Activated naive CD8-positive, alpha-beta T cell treated with anti-CD3 and anti-CD28 coated beads, Interleukin-2, amount 50 U/mL, for 24 hours (primary cell): ENCODE data around the gene AGRN.
"Not testable (repeated sequence)": the region's sequence is repeated elsewhere in the genome, so short reads cannot be mapped to it uniquely, and the experiment has no call there.

ENCODE experiments used
- ATAC-seq: fragments of 150-1000 bp; cut with Tn5 transposase; one replicate; pipeline ENCODE4 v1.10.0; 2021
- DNase-seq: peaks from one replicate; pipeline ENCODE4 v3.0.0; 2021
- H3K27ac Mint-ChIP-seq: one replicate; pipeline ENCODE4 v1.8.0; 2021; ENCODE audit warnings: mild to moderate bottlenecking, mixed read lengths
- H3K27me3 Mint-ChIP-seq: one replicate; pipeline ENCODE4 v1.8.0; 2021; ENCODE audit warnings: mixed read lengths
- H3K36me3 Mint-ChIP-seq: one replicate; pipeline ENCODE4 v1.8.0; 2021; ENCODE audit warnings: low read depth, mixed read lengths
- H3K4me1 Mint-ChIP-seq: one replicate; pipeline ENCODE4 v1.8.0; 2021; ENCODE audit warnings: mixed read lengths
- H3K4me3 Mint-ChIP-seq: one replicate; pipeline ENCODE4 v1.8.0; 2021; ENCODE audit warnings: mild to moderate bottlenecking, moderate library complexity, mixed read lengths
- H3K9me3 Mint-ChIP-seq: one replicate; pipeline ENCODE4 v1.8.0; 2021; ENCODE audit warnings: mixed read lengths

AGRN gene

DNA sequence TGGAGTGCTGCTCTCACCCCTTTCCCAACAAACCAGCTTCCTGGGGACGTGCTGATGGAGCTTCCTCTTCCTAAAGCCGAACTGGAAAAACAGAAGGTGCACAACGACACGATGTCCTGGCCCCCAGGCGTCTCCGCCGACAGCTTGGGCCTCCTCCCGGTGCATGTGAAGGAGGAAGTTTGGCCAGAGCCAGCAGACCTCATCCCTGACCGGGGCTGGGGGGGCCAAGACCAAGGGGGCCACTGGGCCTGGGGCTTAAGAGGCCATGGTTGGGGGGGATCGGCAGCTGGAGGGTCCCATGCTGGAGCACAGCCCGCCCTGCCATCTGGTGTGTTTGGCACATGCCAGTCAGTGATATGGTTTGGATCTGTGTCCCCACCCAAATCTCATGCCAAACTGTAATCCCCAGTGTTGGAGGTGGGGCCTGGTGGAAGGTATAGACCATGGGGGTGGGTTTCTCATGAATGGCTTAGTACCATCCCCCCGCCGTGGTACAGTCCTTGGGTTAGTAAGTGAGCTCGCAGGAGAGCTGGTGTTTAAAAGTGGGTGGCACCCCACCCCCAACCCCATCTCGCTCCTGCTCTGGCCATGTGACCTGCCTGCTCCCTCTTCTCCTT is 26.4 kb upstream of the AGRN start:
- ATAC-seq (no peak), DNase-seq (no peak)
- Mint-ChIP-seq H3K4me1 (peaks cover 27% of the 10 kb centered on the region), H3K27me3 (peaks cover 41% of the 10 kb centered on the region), H3K9me3 (no peaks in the 10 kb centered on the region), H3K4me3 (no peak overlapping the region), H3K27ac (no peak overlapping the region), H3K36me3 (no peaks in the 10 kb centered on the region)

DNA sequence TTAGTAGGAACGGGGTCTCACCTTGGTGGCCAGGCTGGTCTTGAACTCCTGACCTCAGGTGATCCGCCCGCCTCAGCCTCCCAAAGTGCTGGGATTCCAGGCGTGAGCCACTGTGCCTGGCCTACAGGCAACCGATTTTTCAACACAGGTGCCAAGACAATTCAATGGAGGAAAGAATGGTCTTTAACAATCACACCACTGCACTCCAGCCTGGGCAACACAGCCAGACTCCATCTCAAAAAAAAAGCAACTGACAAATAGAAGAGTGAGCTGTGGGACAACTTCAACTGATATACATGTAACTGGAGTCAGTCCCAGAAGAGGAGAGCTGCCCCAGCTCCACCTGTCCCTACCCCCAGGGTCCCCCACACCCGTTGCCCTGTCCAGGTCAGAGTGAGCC is 25.4 kb upstream of the AGRN start:
- not testable (repeated sequence) for ATAC-seq, H3K9me3 Mint-ChIP-seq, H3K4me3 Mint-ChIP-seq, H3K36me3 Mint-ChIP-seq, H3K27ac Mint-ChIP-seq, DNase-seq
- Mint-ChIP-seq H3K4me1 (peaks cover 27% of the 10 kb centered on the region), H3K27me3 (peaks cover 34% of the 10 kb centered on the region)

DNA sequence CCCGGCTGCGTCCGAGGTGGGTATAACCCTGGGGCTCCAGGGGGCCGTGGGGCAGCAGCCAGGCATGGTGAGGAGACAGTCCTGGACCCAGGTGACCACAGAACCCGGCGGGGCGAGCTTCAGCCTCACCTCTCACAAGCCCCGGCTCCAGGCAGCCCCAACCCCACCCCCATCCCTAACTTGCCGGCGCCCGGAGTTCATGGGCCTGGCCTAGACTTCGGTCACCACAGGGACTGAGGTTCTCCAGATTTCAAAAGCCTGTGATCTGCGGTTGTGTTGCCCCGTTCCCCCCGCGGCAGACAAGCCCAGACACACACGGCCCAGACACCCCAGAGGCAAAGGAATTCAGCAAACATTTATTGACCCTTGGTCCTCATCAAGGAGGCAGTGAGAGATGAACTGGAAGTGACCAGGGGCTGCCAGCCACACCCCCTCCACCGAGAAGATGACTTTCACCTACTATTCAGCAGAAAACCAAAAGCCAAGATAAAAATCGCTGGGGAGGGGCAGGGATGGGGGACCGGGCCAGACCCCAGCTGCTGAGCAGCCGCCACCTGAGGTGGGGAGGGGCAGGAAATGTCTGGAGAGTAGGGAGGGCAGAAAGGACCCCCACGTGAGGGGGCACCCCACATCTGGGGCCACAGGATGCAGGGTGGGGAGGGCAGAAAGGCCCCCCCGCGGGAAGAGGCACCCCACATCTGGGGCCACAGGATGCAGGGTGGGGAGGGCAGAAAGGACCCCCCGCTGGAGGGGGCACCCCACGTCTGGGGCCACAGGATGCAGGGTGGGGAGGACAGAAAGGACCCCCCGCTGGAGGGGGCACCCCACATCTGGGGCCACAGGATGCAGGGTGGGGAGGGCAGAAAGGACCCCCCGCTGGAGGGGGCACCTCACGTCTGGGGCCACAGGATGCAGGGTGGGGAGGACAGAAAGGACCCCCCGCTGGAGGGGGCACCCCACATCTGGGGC is 24.0 kb upstream of the AGRN start:
- peaks cover 30% of the 10 kb centered on the region for H3K4me1 Mint-ChIP-seq
- peaks cover 34% of the 10 kb centered on the region for H3K27me3 Mint-ChIP-seq
- H3K27ac Mint-ChIP-seq, result no peak overlapping the region
- H3K9me3 Mint-ChIP-seq, result no peaks in the 10 kb centered on the region
- no peaks in the 10 kb centered on the region for H3K36me3 Mint-ChIP-seq
- no peak for DNase-seq
- no peak for ATAC-seq
- no peak overlapping the region for H3K4me3 Mint-ChIP-seq

DNA sequence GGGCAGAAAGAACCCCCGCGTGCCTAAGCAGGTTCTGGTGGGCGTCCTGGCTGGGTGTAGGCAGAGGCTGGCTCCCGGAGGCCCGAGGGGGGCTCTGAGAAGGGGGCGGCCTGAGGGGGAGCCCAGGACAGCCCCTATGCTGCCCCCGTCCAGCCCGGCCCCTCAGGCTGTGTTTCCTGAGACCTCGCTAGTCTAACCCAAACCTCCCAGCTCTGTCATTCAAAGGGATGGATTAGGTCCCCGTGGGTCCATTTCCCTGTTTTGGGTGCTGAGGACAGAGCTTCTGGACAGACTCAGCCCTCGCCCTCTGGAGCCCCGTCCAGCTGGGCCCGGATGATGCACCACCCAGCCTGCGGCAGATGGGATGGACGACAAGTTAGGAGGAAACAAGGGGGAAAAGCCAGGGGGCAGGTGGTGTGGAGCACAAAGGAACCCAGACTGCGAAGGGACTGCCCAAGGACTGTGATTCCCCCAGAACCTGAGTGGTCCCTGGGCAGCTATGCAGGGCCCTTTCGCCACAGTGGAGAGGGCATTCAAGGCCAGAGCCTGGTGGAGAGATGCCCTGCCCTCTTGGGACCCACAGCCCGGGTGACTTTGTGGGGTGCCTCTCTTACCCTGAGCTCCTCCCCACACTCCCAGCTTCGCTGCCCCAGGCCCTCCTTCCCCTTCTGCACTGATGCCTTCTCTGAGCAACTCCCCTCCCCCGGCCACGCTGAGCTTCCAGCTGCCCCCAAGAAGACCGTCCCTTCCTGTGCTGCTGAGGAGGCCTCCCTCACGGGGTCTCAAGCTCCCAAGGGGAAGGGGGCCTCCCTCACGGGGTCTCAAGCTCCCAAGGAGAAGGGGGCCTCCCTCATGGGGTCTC is 22.8 kb upstream of the AGRN start:
- Mint-ChIP-seq H3K4me1 (peaks cover 23% of the 10 kb centered on the region), H3K27me3 (peaks cover 35% of the 10 kb centered on the region), H3K36me3 (no peaks in the 10 kb centered on the region), H3K9me3 (no peaks in the 10 kb centered on the region), H3K27ac (no peak overlapping the region), H3K4me3 (no peak overlapping the region)
- ATAC-seq (no peak), DNase-seq (no peak)

DNA sequence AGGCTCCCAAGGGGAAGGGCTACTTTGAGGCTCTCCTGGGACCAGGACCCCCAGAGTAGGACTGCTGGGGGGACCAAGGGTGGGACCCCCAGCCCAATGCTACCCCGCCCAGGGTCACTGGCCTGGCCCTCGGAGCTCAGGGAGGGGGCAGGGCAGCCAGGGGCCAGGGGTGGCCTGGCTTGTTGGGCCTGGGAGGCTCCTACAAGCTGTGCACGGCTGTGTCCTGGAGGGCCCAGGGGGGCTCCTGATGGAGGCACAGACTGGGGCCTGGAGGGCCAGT is 22.3 kb upstream of the AGRN start:
- no peak for ATAC-seq
- no peak for DNase-seq
- H3K27me3 Mint-ChIP-seq, result peaks cover 36% of the 10 kb centered on the region
- H3K4me3 Mint-ChIP-seq, result no peak overlapping the region
- no peaks in the 10 kb centered on the region for H3K36me3 Mint-ChIP-seq
- H3K27ac Mint-ChIP-seq, result no peak overlapping the region
- H3K9me3 Mint-ChIP-seq, result no peaks in the 10 kb centered on the region
- H3K4me1 Mint-ChIP-seq, result peaks cover 17% of the 10 kb centered on the region

DNA sequence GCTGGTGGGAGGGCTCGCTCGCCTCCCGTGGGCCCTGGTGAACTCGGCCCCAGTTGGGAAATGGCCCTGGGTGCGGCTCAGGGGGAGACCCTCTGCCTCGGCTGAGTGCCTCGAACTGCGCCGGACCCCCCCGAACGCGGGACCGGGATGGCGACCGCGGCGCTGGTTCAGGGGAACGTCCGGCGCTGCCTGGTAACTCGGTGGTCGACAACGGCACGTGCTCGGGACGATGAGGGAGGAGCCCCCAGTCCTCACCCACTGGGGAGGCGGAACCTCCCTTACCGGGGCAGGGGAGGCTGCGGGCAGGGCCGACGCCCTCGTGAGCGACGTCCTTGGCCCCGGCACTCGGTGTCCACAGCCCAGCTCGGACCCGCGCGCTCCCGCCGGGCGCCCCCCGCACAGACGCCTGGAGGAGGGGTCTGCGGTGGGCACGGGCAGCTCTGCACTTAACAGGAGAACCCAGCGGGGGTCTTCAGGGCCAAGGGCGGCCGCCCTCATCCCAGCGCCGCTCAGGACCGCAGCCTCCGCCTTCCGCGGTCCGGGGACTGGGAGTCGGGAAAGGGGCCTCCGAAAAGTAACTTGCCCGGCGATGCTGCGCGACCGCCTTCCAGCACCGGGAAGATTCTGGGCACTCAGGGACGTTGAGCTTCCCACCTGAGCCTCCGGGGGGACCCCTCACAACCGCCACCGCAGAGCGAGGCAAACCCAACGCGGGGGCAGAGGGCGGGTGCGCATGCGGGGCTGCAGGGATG is 21.8 kb upstream of the AGRN start:
- H3K36me3 Mint-ChIP-seq, result no peaks in the 10 kb centered on the region
- ATAC-seq, result no peak

DNA sequence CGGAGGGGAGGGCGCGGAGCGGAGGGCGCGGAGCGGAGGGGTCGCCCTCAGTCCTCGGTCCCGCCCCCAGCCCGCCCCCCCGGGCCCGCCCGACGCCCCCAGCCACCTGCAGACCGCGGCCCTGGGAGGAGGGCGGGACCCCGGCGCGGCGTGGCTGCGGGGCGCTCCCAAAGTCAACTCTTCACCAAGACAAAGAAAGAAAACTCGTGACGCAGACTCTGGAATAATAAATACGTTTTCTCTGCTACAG is 21.2 kb upstream of the AGRN start:
- Mint-ChIP-seq H3K27me3 (peaks cover 44% of the 10 kb centered on the region), H3K4me3 (no peak overlapping the region), H3K4me1 (peaks cover 13% of the 10 kb centered on the region), H3K27ac (no peak overlapping the region), H3K9me3 (no peaks in the 10 kb centered on the region), H3K36me3 (no peaks in the 10 kb centered on the region)
- DNase-seq, result no peak
- ATAC-seq, result no peak

More for the DNA sequence above, 21.8 kb upstream of the AGRN start:
- Mint-ChIP-seq H3K4me3 (no peak overlapping the region), H3K9me3 (no peaks in the 10 kb centered on the region), H3K27ac (no peak overlapping the region), H3K27me3 (peaks cover 40% of the 10 kb centered on the region), H3K4me1 (peaks cover 13% of the 10 kb centered on the region)
- peak; percentile 6 for DNase-seq

DNA sequence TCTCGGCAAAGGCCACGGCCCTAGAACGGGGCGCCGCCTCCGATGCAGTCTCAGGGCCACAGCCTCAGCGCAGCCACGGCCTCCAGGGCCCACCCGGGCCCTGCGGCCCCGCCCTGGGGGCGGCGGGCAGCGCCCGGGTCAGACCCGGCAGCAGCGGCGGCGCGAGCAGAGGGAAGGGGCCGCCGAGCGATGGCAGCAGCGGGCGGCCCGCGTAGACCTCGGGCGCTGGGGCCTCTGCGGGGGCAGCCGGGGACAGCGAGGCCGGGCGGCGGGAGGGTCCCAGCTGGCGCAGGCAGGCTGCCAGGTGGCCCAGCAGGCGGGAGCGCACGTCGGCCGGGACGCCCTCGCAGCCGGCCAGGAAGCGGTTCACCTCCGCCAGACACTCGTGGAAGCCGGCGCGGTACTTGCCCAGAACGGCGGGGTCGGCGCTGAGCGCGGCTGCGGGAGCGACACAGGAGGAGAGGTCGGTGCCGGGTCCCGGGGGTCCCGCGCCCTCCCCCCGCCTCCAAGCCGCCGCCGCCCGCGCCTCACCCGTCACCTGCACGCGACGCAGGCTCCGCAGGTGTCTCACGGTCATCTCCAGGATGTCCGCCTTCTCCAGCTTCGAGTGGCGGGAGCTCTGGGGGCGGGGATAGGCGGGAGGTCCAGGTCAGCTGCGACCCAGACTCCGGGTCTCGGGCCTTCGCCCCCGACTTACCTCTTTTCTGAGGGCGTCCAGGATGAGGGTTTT is 20.8 kb upstream of the AGRN start:
- no peak overlapping the region for H3K4me3 Mint-ChIP-seq
- peaks cover 11% of the 10 kb centered on the region for H3K4me1 Mint-ChIP-seq
- peaks cover 45% of the 10 kb centered on the region for H3K27me3 Mint-ChIP-seq
- no peaks in the 10 kb centered on the region for H3K36me3 Mint-ChIP-seq
- no peak overlapping the region for H3K27ac Mint-ChIP-seq
- no peak for DNase-seq
- ATAC-seq, result peak; percentile 9
- H3K9me3 Mint-ChIP-seq, result no peaks in the 10 kb centered on the region

DNA sequence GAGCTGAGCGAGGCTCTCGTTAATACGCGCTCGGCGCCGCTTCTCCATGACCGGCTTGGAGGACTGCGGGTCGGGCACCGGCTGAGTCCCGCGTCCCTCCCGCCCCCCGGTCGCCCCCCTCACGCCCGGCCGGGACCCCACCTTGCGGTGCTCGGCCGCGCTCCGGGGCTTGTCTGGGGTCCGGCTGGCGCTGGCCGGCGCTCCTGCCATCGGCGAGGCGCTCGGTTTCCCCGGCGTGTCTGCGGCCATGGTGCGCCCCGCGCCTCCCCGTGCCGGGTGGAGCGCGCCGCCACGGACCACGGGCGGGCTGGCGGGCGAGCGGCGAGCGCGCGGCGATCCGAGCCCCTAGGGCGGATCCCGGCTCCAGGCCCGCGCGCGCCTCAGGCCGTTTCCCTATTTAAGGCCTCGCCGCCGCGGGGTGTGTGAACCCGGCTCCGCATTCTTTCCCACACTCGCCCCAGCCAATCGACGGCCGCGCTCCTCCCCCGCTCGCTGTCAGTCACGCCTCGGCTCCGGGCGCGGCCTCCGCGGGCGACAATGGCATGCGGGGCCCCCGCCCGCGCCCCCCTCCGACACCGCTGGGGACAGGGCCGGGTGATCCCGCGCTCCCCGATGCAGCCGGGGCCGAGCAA is 20.1 kb upstream of the AGRN start, which contains the start of gene HES4:
HES4 (minus strand) TSS at position 373 of the 632 bp plus-strand sequence; CDS start at position 249, 124 bp downstream.
- Mint-ChIP-seq H3K9me3 (no peaks in the 10 kb centered on the region), H3K4me1 (peaks cover 15% of the 10 kb centered on the region), H3K4me3 (peak within 1 kb of the TSS; percentile 74), H3K27ac (peak within 1 kb of the TSS; percentile 70), H3K36me3 (no peaks in the 10 kb centered on the region), H3K27me3 (peaks cover 47% of the 10 kb centered on the region)
- DNase-seq (peak; percentile 71), ATAC-seq (peak; percentile 26)

DNA sequence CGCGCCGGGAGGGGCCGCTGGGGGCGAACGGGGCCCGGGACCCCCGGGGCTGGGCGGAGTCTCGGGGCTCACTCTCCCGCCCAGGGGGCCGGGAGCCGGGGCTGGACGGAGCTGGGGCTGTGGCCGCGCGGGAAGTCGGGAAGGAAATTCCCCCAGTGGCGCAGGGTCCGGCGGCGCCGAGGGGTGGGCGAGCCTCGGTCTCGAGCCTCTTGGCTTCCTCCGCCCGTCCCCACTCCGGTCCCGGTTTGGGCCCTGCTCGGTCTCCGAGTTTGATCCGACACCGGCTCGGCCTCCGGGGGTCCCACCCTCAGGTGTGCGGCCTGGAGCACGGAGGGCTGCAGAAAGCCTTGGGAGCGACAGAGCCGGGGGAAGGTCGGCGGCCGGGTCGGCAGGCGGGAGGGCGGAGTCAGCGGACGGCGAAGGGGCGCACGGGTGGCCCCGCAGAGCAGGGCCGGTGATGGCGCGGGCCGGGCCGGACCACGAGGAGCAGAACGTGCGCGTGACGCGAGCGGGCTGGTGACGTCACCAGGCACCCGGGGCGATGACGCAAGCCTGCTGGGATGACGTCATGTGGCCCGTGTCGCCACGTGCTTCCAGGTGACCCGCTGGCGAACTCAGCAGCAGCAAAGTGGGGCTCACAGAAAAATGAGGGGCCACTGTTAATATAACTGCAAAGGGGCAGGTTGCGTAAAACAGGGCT is 19.4 kb upstream of the AGRN start:
- peaks cover 18% of the 10 kb centered on the region for H3K4me1 Mint-ChIP-seq
- peak overlapping the region; percentile 70 for H3K27ac Mint-ChIP-seq
- ATAC-seq, result peak; percentile 10

DNA sequence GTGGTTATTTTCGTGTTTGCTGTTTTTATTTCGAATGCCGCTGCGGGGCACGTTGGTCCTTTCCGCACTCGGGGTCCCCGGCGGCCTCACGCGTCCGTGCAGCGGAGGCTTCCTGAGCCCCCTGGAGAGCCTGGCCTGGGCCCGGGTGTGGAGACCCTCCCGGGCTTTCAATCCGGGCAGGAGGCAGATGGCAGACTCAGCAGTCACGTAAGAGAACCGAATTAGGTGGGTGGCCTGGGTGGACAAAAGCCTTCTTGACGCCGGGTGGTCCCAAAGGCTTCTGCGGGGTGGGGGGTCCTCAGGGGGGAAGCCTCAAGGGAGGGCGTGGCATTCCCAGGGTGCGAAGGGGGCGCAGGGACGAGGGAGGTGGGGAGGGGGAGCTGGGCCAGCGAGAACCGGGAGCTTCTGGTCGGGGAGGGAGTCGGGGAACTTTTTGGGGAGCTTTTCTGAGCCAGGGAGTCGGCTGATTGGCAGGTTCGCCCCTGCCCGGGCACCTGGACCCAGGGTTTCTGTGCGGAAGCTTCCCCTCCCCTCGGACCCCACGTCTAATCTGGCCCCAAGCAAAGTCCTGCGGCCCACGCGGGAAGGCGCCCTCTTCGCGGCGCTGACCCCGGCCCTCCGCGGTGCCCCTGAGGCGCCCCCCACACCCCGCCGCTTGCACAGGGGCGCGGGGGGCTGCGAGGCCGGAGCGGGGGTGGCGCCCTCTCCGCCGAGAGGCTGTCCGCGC is 18.7 kb upstream of the AGRN start:
- Mint-ChIP-seq H3K9me3 (no peaks in the 10 kb centered on the region), H3K4me3 (peak overlapping the region; percentile 74), H3K36me3 (no peaks in the 10 kb centered on the region), H3K27ac (peak overlapping the region; percentile 70), H3K27me3 (peaks cover 47% of the 10 kb centered on the region), H3K4me1 (peaks cover 19% of the 10 kb centered on the region)
- ATAC-seq, result no peak
- DNase-seq, result no peak

More for the DNA sequence above, 19.4 kb upstream of the AGRN start:
- Mint-ChIP-seq H3K9me3 (no peaks in the 10 kb centered on the region), H3K27me3 (peaks cover 48% of the 10 kb centered on the region), H3K36me3 (no peaks in the 10 kb centered on the region), H3K4me3 (peak overlapping the region; percentile 74)
- peak; percentile 81 for DNase-seq

DNA sequence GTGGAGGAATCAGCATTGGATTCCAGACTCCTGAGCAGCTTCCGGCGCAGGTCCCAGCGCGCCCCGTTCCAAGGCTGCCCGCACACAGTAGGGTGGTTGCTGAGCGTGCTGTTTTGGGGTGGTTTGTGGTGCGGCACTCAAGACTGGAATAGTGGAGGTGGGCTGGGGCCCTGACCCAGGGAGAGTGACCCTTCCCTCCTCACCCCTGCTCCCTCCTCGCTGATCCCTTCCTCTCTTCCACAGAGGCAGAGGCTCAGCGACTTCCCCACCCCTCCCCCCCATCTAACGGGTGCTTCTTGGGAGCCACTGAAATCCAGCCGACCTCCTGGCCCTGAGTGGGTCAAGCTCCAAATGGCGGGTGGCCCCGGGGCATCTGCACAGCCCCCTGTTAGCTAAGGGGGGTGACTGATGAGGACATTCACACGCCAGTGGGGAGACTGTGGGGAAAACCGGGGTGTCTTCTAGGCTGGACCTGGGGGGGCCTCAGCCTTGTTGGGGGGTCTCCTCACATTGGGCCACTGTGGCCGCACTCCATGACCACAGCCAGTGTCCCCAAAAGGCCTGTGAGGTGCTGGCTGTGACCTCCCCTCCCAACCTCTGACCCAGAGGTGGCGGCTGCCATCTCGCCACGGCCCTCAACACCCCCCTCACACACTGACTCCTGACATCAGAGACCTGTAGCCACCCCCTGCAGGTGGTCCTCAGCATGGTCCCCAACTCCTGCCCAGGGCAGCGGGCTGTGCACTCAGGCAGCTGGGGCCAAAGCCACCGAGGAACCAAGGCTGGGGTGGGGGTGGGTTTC is 16.1 kb upstream of the AGRN start:
- Mint-ChIP-seq H3K9me3 (no peaks in the 10 kb centered on the region), H3K27ac (no peak overlapping the region), H3K4me1 (peaks cover 15% of the 10 kb centered on the region), H3K27me3 (peaks cover 49% of the 10 kb centered on the region), H3K4me3 (no peak overlapping the region), H3K36me3 (no peaks in the 10 kb centered on the region)
- ATAC-seq, result no peak
- DNase-seq, result no peak
